Gastrocnemius medialis (tissue), 4 donors: ENCODE results near the gene ATP7B.

Experiments used
- CTCF ChIP-seq, 5 experiments: fragments of 450-650 bp in 3 of 5; fragments of 200-600 bp in 2 of 5; sonication (generic) in 2 of 5; IDR thresholded peaks in 4 of 5; conservative IDR thresholded peaks in 1 of 5; 1 replicate in 4 of 5; 2 replicates in 1 of 5; pipeline ENCODE4 v1.5.1; 2016 to 2019; ENCODE audit warnings: antibody characterized with exemption in 5 of 5, mild to moderate bottlenecking in 3 of 5, moderate library complexity in 3 of 5
- POLR2A ChIP-seq, 2 donors: fragments of 450-650 bp; IDR thresholded peaks; one replicate each; pipeline ENCODE4 v1.6.1; 2017; ENCODE audit warnings: antibody characterized with exemption in 2 of 2, mild to moderate bottlenecking in 2 of 2, moderate library complexity in 2 of 2

GRCh38 chr13:51916051-51916818 lies 95.0 kb downstream of the ATP7B start:
- no peak for TF ChIP-seq CTCF (IDR thresholded peaks at IDR 0.05 in 4 of 5, conservative IDR thresholded peaks at IDR 0.05 in 1 of 5)
- no peak for TF ChIP-seq POLR2A (IDR thresholded peaks at IDR 0.05)
